Bronchial epithelial cell (primary cell): Measurements from ENCODE around the gene ERFL. TPM values are rescaled to one million over a fixed set of nuclear protein-coding genes. Genes with fewer than 3 reads are reported as not detected.

Experiments
- DNase-seq: peaks from one replicate; pipeline ENCODE4 v3.0.0-alpha.2; 2010; ENCODE audit warnings: low read depth
- FAIRE-seq: peaks from 2 replicates; lab custom pipeline; 2011; peaks lifted over from hg19 to GRCh38; lab: Jason Lieb, UNC
- H3K27me3 ChIP-seq: 2 replicates; pipeline ENCODE4 v1.5.1; 2011; ENCODE audit warnings: low read length; ENCODE audit not compliant: control insufficient read depth, insufficient read depth
- H3K36me3 ChIP-seq: 2 replicates; pipeline ENCODE4 v1.5.1; 2011; ENCODE audit warnings: low read length; ENCODE audit not compliant: control insufficient read depth, insufficient read depth
- H3K4me3 ChIP-seq: 2 replicates; pipeline ENCODE4 v1.5.1; 2011; ENCODE audit warnings: mild to moderate bottlenecking, low read depth, low read length, control low read depth
- CTCF ChIP-seq: IDR thresholded peaks from 2 replicates; pipeline ENCODE4 v1.5.1; 2011; ENCODE audit warnings: mild to moderate bottlenecking, moderate library complexity, low read length, control low read depth, inconsistent platforms; ENCODE audit not compliant: insufficient read depth, severe bottlenecking
- total RNA-seq: library from RNA; depleted of rRNA; stranded (reverse); fragments of >200 nt; gene quantifications from 2 replicates; pipeline ENCODE4 v1.2.1, GENCODE V29; 2014

ERFL gene
- total RNA-seq, 1 donor from 2014 or later, result under 0.01 TPM

- DNase-seq (no peak), FAIRE-seq (no peak)
- Histone ChIP-seq H3K4me3 (no peak overlapping the region), H3K27me3 (peaks cover 43% of the 10 kb centered on the region), H3K36me3 (no peaks in the 10 kb centered on the region)
- no peak for TF ChIP-seq CTCF
These were observed 16.1 kb downstream of the ERFL start for GRCh38 chr19:41911889-41912731.

- H3K36me3 ChIP-seq, result peaks cover 5% of the 10 kb centered on the region
- peak; percentile 43 for FAIRE-seq
- H3K27me3 ChIP-seq, result peaks cover 35% of the 10 kb centered on the region
- DNase-seq, result no peak
- no peak for TF ChIP-seq CTCF
- no peak overlapping the region for H3K4me3 ChIP-seq
These were observed 17.0 kb downstream of the ERFL start for GRCh38 chr19:41910992-41911888.

- DNase-seq, result no peak
- TF ChIP-seq CTCF, result no peak
- Histone ChIP-seq H3K4me3 (no peak overlapping the region), H3K36me3 (peaks cover 11% of the 10 kb centered on the region), H3K27me3 (peaks cover 32% of the 10 kb centered on the region)
- peak; percentile 92 for FAIRE-seq
These were observed 17.8 kb downstream of the ERFL start for GRCh38 chr19:41910240-41910991.

- Histone ChIP-seq H3K4me3 (no peak overlapping the region), H3K36me3 (peaks cover 11% of the 10 kb centered on the region), H3K27me3 (peaks cover 29% of the 10 kb centered on the region)
- peak; percentile 83 for FAIRE-seq
- TF ChIP-seq CTCF, result no peak
- DNase-seq, result no peak
These were observed 18.5 kb downstream of the ERFL start for GRCh38 chr19:41909706-41910105.

GRCh38 chr19:41908724-41909464, 19.4 kb downstream of the ERFL start:
- Histone ChIP-seq H3K27me3 (peaks cover 25% of the 10 kb centered on the region), H3K36me3 (peaks cover 13% of the 10 kb centered on the region), H3K4me3 (no peak overlapping the region)
- DNase-seq (no peak), FAIRE-seq (no peak)
- TF ChIP-seq CTCF, result no peak
